Spleen (tissue), 7 donors: Measurements from ENCODE around the gene ILF2.

Experiments used
- POLR2A ChIP-seq, 3 donors: fragments of 450-650 bp; IDR thresholded peaks; one replicate each; pipeline ENCODE4 v1.5.1; 2017; ENCODE audit warnings: antibody characterized with exemption in 3 of 3, mild to moderate bottlenecking in 1 of 3
- POLR2AphosphoS5 ChIP-seq, 3 donors: sonication (generic); formaldehyde crosslinking; IDR thresholded peaks; one replicate each; pipeline ENCODE4 v1.5.1; 2017; ENCODE audit warnings: antibody characterized with exemption in 3 of 3
- TF ChIP-seq, protein P1 (sequence below), 11 experiments: fragments of 200-600 bp in 7 of 11; fragments of 450-650 bp in 4 of 11; sonication (generic) in 4 of 11; IDR thresholded peaks in 8 of 11; conservative IDR thresholded peaks in 3 of 11; 1 replicate in 7 of 11; 2 replicates in 4 of 11; pipeline versions ENCODE4 v1.4.0 to v1.8.0; 2016 to 2021; ENCODE audit warnings: antibody characterized with exemption in 11 of 11, inconsistent platforms in 4 of 11, mild to moderate bottlenecking in 1 of 11
- donor health status: DM: no; HTN: no; CAD: no; lungs with moderate emphysema.
- donor health status: DM: no; HTN: no; CAD: no.
- donor health status: DM: no; HTN: no; CAD: no.

DNA sequence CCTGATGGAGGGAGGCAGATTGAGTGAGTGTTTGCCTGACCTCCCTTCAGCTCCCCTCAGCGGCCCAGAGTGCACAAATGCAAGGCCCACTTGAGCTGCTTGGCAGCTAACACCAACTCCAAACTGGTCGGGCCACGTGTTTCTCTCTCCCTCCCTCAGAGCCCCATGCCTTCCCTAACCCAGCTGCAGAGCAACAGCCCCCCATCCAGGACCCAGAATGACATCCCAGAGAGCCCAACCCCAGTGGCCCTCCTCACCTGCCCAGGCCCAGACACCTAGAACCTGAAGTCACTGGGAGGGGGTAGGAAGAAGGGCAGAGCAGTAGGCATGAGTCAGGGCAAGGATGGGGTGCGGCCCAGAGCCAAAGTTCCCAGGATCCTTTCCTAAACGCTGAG is 53.9 kb downstream of the ILF2 start:
- TF ChIP-seq, protein P1, sequence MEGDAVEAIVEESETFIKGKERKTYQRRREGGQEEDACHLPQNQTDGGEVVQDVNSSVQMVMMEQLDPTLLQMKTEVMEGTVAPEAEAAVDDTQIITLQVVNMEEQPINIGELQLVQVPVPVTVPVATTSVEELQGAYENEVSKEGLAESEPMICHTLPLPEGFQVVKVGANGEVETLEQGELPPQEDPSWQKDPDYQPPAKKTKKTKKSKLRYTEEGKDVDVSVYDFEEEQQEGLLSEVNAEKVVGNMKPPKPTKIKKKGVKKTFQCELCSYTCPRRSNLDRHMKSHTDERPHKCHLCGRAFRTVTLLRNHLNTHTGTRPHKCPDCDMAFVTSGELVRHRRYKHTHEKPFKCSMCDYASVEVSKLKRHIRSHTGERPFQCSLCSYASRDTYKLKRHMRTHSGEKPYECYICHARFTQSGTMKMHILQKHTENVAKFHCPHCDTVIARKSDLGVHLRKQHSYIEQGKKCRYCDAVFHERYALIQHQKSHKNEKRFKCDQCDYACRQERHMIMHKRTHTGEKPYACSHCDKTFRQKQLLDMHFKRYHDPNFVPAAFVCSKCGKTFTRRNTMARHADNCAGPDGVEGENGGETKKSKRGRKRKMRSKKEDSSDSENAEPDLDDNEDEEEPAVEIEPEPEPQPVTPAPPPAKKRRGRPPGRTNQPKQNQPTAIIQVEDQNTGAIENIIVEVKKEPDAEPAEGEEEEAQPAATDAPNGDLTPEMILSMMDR (IDR thresholded peaks at IDR 0.05 in 8 of 11, conservative IDR thresholded peaks at IDR 0.05 in 3 of 11): no peak
- no peak for TF ChIP-seq POLR2A (IDR thresholded peaks at IDR 0.05)
- no peak for TF ChIP-seq POLR2AphosphoS5 (IDR thresholded peaks at IDR 0.05)
